Natural killer cell (primary cell): ENCODE measurements around the gene DBN1. TPM values are rescaled to one million over a fixed set of nuclear protein-coding genes. Genes with fewer than 3 reads are reported as not detected.

Source experiments
- ATAC-seq, 3 donors: fragments of 150-1000 bp in 2 of 3; fragments of 200-7000 bp in 1 of 3; cut with Tn5 transposase; 1 replicate in 1 of 3; 2 replicates in 2 of 3; pipeline ENCODE4 v1.10.0; 2021; ENCODE audit warnings: mild to moderate bottlenecking in 2 of 3, moderate library complexity in 2 of 3
- DNase-seq, 2 donors: peaks; one replicate each; pipeline versions ENCODE4 v3.0.0 to v3.0.0-alpha.2; 2013 to 2021; ENCODE audit warnings: mixed read lengths in 1 of 2
- H3K27ac ChIP-seq: one replicate; pipeline ENCODE4 v1.5.1; 2013; ENCODE audit warnings: mild to moderate bottlenecking, low read length
- H3K27me3 ChIP-seq: one replicate; pipeline ENCODE4 v1.6.1; 2013; ENCODE audit warnings: low read length; ENCODE audit not compliant: control insufficient read depth, insufficient read depth
- H3K36me3 ChIP-seq: one replicate; pipeline ENCODE4 v1.6.1; 2013; ENCODE audit warnings: low read length; ENCODE audit not compliant: control insufficient read depth, insufficient read depth
- H3K4me1 ChIP-seq: one replicate; pipeline ENCODE4 v1.6.1; 2013; ENCODE audit warnings: low read length; ENCODE audit not compliant: control insufficient read depth, insufficient read depth
- H3K4me3 ChIP-seq: one replicate; pipeline ENCODE4 v1.5.1; 2013; ENCODE audit warnings: low read length
- H3K9me3 ChIP-seq: one replicate; pipeline ENCODE4 v1.6.1; 2013; ENCODE audit warnings: low read length; ENCODE audit not compliant: control insufficient read depth, insufficient read depth
- H3K27ac Mint-ChIP-seq, 2 donors: one replicate each; pipeline ENCODE4 v1.8.0; 2022; ENCODE audit warnings: mild to moderate bottlenecking in 2 of 2, mixed read lengths in 2 of 2, moderate library complexity in 1 of 2
- H3K27me3 Mint-ChIP-seq, 2 donors: one replicate each; pipeline ENCODE4 v1.8.0; 2022; ENCODE audit warnings: low read depth in 2 of 2, mixed read lengths in 2 of 2
- H3K36me3 Mint-ChIP-seq: one replicate; pipeline ENCODE4 v1.8.0; 2022; ENCODE audit warnings: mixed read lengths
- H3K4me1 Mint-ChIP-seq, 2 donors: one replicate each; pipeline ENCODE4 v1.8.0; 2022; ENCODE audit warnings: mixed read lengths in 2 of 2
- H3K4me3 Mint-ChIP-seq: one replicate; pipeline ENCODE4 v1.8.0; 2022; ENCODE audit warnings: mild to moderate bottlenecking, moderate library complexity, mixed read lengths
- H3K9me3 Mint-ChIP-seq, 2 donors: one replicate each; pipeline ENCODE4 v1.8.0; 2022; ENCODE audit warnings: mixed read lengths in 2 of 2
- WGBS: methylation state at CpG from one replicate; pipeline ENCODE4 v1.1.7; 2013; ENCODE audit warnings: missing lambda C conversion rate; ENCODE audit not compliant: insufficient coverage; 5-methylcytosine and 5-hydroxymethylcytosine counted together
- intact Hi-C: fragments of 100-400 bp; cut with micrococcal nuclease; formaldehyde crosslinking; loops from one replicate; pipeline ENCODE4 v1.14.2; 2022
- total RNA-seq, 4 donors: library from RNA; stranded (reverse); fragments of 120-200 nt in 1 of 4; gene quantifications; one replicate each; pipeline versions ENCODE4 v1.2.3 to v1.2.4, GENCODE V29; 2013 to 2022
- TF ChIP-seq, protein P1 (sequence below): fragments of 200-600 bp; IDR thresholded peaks from one replicate; pipeline ENCODE4 v1.8.0; 2022; ENCODE audit warnings: antibody characterized with exemption

Gene DBN1
- total RNA-seq, 3 donors from 2014 or later (not counting 1 experiment from before 2014, with no cell fraction given), result 13.7 to 25.2 (median 15.0) TPM

DNA sequence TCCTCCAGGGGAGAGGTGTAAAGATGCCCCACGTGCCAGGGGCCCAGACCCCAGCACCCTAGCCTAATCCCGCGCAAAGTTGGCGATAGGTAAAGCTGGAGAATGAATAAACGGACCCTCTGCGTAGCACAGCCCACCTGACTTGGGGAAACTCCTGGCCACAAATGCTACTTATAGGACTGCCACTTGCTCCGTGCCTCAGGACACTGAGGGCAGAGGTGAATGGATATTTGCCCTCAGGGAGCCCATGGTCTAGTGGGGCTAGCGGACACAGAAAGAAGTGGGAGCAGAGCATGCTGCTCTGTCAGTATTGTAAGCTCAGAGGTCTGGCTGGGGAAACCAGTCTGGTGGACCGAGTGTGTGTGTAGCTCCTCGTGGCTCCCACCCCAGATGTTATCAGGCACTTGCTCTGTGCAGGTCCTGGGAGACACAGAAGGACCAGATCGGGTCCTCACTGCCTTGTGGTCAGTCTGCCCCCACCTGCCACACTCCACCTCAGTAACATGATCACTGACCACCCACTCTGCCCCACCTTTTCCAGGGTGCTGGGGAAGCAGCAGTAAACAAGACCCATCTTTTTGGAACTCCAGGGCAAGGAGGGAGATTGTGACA, 46.1 kb downstream of the DBN1 start:
- DNase-seq (peak in 1 of 2 donors; percentile 39), ATAC-seq (no peak)
- Mint-ChIP-seq H3K27ac (peak overlapping the region; percentile 94 to 99), H3K4me3 (peak overlapping the region; percentile 90), H3K4me1 (peaks cover 67 to 77% of the 10 kb centered on the region in 2 donors), H3K9me3 (no peaks in the 10 kb centered on the region), H3K27me3 (no peaks in the 10 kb centered on the region), H3K36me3 (no peaks in the 10 kb centered on the region)
- H3K9me3 ChIP-seq, result no peaks in the 10 kb centered on the region
- H3K36me3 ChIP-seq, result peaks cover 22% of the 10 kb centered on the region
- intact Hi-C loops, result loop anchor here (2.0 kb wide), 1 partner anchor 77 kb away; the partner anchor contains the start of gene LMAN2
- no peaks in the 10 kb centered on the region for H3K27me3 ChIP-seq
- peaks cover 66% of the 10 kb centered on the region for H3K4me1 ChIP-seq
- TF ChIP-seq, protein P1, sequence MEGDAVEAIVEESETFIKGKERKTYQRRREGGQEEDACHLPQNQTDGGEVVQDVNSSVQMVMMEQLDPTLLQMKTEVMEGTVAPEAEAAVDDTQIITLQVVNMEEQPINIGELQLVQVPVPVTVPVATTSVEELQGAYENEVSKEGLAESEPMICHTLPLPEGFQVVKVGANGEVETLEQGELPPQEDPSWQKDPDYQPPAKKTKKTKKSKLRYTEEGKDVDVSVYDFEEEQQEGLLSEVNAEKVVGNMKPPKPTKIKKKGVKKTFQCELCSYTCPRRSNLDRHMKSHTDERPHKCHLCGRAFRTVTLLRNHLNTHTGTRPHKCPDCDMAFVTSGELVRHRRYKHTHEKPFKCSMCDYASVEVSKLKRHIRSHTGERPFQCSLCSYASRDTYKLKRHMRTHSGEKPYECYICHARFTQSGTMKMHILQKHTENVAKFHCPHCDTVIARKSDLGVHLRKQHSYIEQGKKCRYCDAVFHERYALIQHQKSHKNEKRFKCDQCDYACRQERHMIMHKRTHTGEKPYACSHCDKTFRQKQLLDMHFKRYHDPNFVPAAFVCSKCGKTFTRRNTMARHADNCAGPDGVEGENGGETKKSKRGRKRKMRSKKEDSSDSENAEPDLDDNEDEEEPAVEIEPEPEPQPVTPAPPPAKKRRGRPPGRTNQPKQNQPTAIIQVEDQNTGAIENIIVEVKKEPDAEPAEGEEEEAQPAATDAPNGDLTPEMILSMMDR, result no peak
- peak overlapping the region; percentile 71 for H3K4me3 ChIP-seq
- H3K27ac ChIP-seq, result peak overlapping the region; percentile 93
- WGBS, result 2% methylated on average over 11 of the region's 11 CpGs

DNA sequence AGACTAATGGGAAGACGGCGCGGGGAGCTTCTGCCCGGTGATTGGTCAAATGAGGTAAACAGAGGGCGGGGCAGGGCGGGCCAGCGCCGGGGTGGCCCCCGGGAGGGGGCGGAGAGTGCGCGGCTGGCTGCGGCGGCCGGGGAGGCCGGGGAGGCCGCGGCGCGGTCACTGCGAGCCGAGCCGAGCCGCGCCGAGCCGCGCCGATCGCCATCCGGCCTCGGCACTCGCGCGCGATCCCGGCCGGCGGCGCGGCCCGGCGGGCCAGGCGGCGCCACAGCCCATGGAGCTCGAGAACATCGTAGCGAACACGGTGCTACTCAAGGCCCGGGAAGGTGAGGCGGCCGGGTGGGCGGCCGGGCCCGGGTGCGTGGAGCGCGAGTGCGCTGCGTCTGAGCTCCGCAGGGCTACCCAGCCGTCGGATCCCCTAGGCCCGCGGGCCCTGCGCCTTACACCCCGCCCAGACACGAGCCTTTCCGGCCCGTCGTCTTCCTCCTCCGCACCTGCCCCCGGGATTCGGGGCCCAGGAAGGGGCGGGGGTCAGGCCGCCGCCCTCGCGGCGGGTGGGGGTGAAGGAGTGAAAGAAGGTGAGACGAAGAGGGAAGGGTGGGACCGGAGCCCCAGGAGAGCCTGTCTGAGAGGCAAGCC, 46.7 kb downstream of the DBN1 start, which contains the start of gene GRK6:
Gene GRK6 (plus strand): TSS at position 111 of the 645 bp plus-strand sequence. CDS start 170 bp downstream, at position 281.
- Histone ChIP-seq H3K27ac (peak within 1 kb of the TSS; percentile 93), H3K4me3 (peak within 1 kb of the TSS; percentile 71), H3K36me3 (peaks cover 20% of the 10 kb centered on the region), H3K4me1 (peaks cover 59% of the 10 kb centered on the region), H3K9me3 (no peaks in the 10 kb centered on the region), H3K27me3 (no peaks in the 10 kb centered on the region)
- Mint-ChIP-seq H3K9me3 (no peaks in the 10 kb centered on the region), H3K4me3 (peak within 1 kb of the TSS; percentile 98), H3K27me3 (no peaks in the 10 kb centered on the region), H3K36me3 (no peaks in the 10 kb centered on the region), H3K27ac (peak within 1 kb of the TSS; percentile 94 to 99), H3K4me1 (peaks cover 61 to 71% of the 10 kb centered on the region in 2 donors)
- WGBS, result under 1% methylated on average over 82 of the region's 82 CpGs
- TF ChIP-seq, protein P1, result no peak
- DNase-seq (peak in 1 of 2 donors; percentile 81), ATAC-seq (peak; percentile 2 to 4 (median 3))
- intact Hi-C loops, result loop anchor here (1.0 to 2.0 kb wide), 4 partner anchors 14 to 76 kb away; partner anchors contain the start of gene LMAN2

DNA sequence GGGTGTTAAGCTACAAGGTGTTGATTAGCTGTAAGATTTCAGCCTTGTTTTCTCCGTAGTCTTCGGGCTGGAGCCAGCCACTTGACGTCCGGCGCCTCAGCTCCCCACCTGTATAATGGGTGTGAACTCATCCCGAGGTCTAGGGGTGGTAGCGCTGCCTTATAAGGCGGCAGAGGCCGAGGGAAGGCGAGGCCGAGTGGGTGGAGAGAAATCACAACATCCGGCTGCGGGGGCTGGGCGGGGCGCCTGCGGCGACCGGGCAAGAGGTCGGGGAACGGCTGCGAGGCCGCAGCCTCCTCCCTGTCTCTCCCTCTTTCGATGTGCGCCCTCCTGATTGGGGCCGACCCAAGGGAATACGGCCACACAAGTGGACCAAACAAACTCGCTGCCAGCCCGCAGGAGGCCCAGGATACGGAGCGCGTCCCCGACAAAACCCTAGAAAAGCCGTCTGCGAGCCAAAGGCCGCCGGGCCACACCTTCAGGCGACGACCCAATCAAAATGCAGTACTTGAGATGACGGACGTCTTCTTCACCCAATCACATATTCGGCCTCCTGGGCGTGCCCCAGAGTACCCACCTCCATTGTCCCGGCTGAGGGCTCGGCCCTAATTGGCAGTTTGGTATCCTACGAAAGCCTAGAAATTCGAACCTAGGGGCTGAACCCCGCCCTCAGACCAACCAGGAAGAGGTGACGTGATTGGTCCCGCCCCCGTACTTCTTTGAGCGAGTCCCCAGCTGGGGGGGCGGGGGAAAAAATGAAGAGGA, 47.5 kb downstream of the DBN1 start:
- DNase-seq, result peak; percentile 98 to 100
- Mint-ChIP-seq H3K9me3 (no peaks in the 10 kb centered on the region), H3K27me3 (no peaks in the 10 kb centered on the region), H3K27ac (peak overlapping the region; percentile 94 to 99), H3K4me1 (peaks cover 54 to 64% of the 10 kb centered on the region in 2 donors), H3K36me3 (no peaks in the 10 kb centered on the region), H3K4me3 (peak overlapping the region; percentile 98)
- Histone ChIP-seq H3K4me3 (peak overlapping the region; percentile 58), H3K27me3 (no peaks in the 10 kb centered on the region), H3K4me1 (peaks cover 52% of the 10 kb centered on the region), H3K9me3 (no peaks in the 10 kb centered on the region), H3K27ac (peak overlapping the region; percentile 92), H3K36me3 (peaks cover 17% of the 10 kb centered on the region)
- TF ChIP-seq, protein P1, result no peak
- peak; percentile 75 to 93 (median 80) for ATAC-seq
- intact Hi-C loops, result loop anchor here (1.0 to 2.0 kb wide), 4 partner anchors 14 to 75 kb away; partner anchors contain the start of gene LMAN2
- WGBS, result under 1% methylated on average over 52 of the region's 52 CpGs
